Ovary (tissue), 9 donors: ENCODE data around the gene PLEKHM3. TPM values are rescaled to one million over a fixed set of nuclear protein-coding genes. Genes with fewer than 3 reads are reported as not detected.

ENCODE experiments used
- DNase-seq, 5 donors: peaks; one replicate each; pipeline ENCODE4 v3.0.0-alpha.2; 2019 to 2020
- H3K27ac ChIP-seq, 2 donors: fragments of 200-600 bp; one replicate each; pipeline versions ENCODE4 v1.5.1 to v1.8.0; 2019 to 2022
- H3K27me3 ChIP-seq: fragments of 200-600 bp; one replicate; pipeline ENCODE4 v1.8.0; 2022
- H3K36me3 ChIP-seq: fragments of 200-600 bp; sonication (generic); one replicate; pipeline ENCODE4 v1.5.1; 2019
- H3K4me1 ChIP-seq: one replicate; pipeline ENCODE4 v1.8.1; 2013; ENCODE audit warnings: mild to moderate bottlenecking, moderate library complexity; ENCODE audit not compliant: insufficient read depth
- H3K4me3 ChIP-seq: fragments of 200-600 bp; sonication (generic); one replicate; pipeline ENCODE4 v1.5.1; 2017
- H3K9me3 ChIP-seq, 2 donors: fragments of 200-600 bp in 1 of 2; sonication (generic) in 1 of 2; one replicate each; pipeline versions ENCODE4 v1.5.1 to v1.8.1; 2013 to 2019; ENCODE audit warnings: mild to moderate bottlenecking in 1 of 2, moderate library complexity in 1 of 2
- CTCF ChIP-seq, 3 donors: fragments of 450-650 bp in 2 of 3; fragments of 200-600 bp in 1 of 3; IDR thresholded peaks; one replicate each; pipeline versions ENCODE4 v1.5.1 to v1.8.0; 2016 to 2022; ENCODE audit warnings: antibody characterized with exemption in 3 of 3, mild to moderate bottlenecking in 1 of 3
- EP300 ChIP-seq: sonication (generic); formaldehyde crosslinking; IDR thresholded peaks from one replicate; pipeline ENCODE4 v1.6.1; 2017; ENCODE audit warnings: antibody characterized with exemption
- POLR2A ChIP-seq: fragments of 450-650 bp; IDR thresholded peaks from one replicate; pipeline ENCODE4 v1.6.1; 2017; ENCODE audit warnings: antibody characterized with exemption, mild to moderate bottlenecking, moderate library complexity
- WGBS, 3 donors: extraction: QIAGEN DNeasy Blood & Tissue Kit in 1 of 3; methylation state at CpG; one replicate each; pipeline versions ENCODE4 v1.1.5 to v1.1.7; 2013 to 2017; 5-methylcytosine and 5-hydroxymethylcytosine counted together
- intact Hi-C, 4 donors: fragments of 100-400 bp; cut with DNase I; formaldehyde crosslinking; loops; one replicate each; pipeline versions ENCODE4 v1.11.0 to v1.15.1; 2022 to 2023
- polyA plus RNA-seq, 2 donors: library from polyadenylated mRNA; stranded (reverse); fragments of 200-250 nt in 1 of 2; fragments of 350-450 nt in 1 of 2; fragmentation: Illumina TruSeq in 1 of 2; extraction: RNeasy Lipid Tissue Mini Kit (QIAGEN cat#74804) in 1 of 2; gene quantifications; one replicate each; pipeline ENCODE4 v1.2.3, GENCODE V29; 2013 to 2014
- total RNA-seq, 7 donors: library from RNA; depleted of rRNA in 2 of 7; stranded (reverse); fragments of >200 nt in 2 of 7; fragmentation: NEBNext Ultra II Directional in 3 of 7; extraction: Animal tissue kit (Norgen Biotek cat#: 25700) in 3 of 7; gene quantifications; one replicate each; pipeline versions ENCODE4 v1.1.0 to v1.2.4, GENCODE V29; 2016 to 2023
- donor health status: DM: no; HTN: no; CAD: no; lungs with moderate emphysema.
- donor health status: DM: no; HTN: no; CAD: no.
- donor health status: Bipolar disorder and iron deficiency.
- donor health status: DM: yes; HTN: yes; CAD: no.
- donor health status: DM: no; HTN: no; CAD: no.
- donor health status: DM: yes; HTN: yes; CAD: no.

The PLEKHM3 gene
- total and polyA plus RNA-seq, 9 donors: 6.5 to 26.1 (median 14.3) TPM

GRCh38 chr2:207810200-207810788 lies 215.0 kb downstream of the PLEKHM3 start:
- TF ChIP-seq EP300 (no peak), POLR2A (no peak), CTCF (IDR thresholded peaks at IDR 0.05) (no peak)
- H3K36me3 ChIP-seq: no peaks in the 10 kb centered on the region
- no peak overlapping the region for H3K4me3 ChIP-seq
- H3K9me3 ChIP-seq: no peaks in the 10 kb centered on the region
- WGBS, 3 donors: 88 to 97% (median 93%) methylated on average over 4 of the region's 4 CpGs
- intact Hi-C loops: no loop called here
- no peaks in the 10 kb centered on the region for H3K27me3 ChIP-seq
- no peaks in the 10 kb centered on the region for H3K4me1 ChIP-seq
- no peak overlapping the region for H3K27ac ChIP-seq
- no peak for DNase-seq

GRCh38 chr2:207808119-207808518 lies 217.2 kb downstream of the PLEKHM3 start:
- DNase-seq: no peak
- Histone ChIP-seq H3K9me3 (no peaks in the 10 kb centered on the region), H3K4me1 (no peaks in the 10 kb centered on the region), H3K36me3 (no peaks in the 10 kb centered on the region), H3K27me3 (no peaks in the 10 kb centered on the region), H3K27ac (no peak overlapping the region), H3K4me3 (no peak overlapping the region)
- 91 to 98% (median 93%) methylated on average over 6 of the region's 6 CpGs for whole genome bisulfite sequencing, 3 donors
- intact Hi-C loops: no loop called here
- no peak for TF ChIP-seq EP300
- TF ChIP-seq POLR2A: no peak
- no peak for TF ChIP-seq CTCF (IDR thresholded peaks at IDR 0.05)

GRCh38 chr2:207807516-207807915 lies 217.8 kb downstream of the PLEKHM3 start:
- no peaks in the 10 kb centered on the region for H3K9me3 ChIP-seq
- 82 to 88% (median 86%) methylated on average over 5 of the region's 5 CpGs for WGBS, 3 donors
- no peak overlapping the region for H3K4me3 ChIP-seq
- no peaks in the 10 kb centered on the region for H3K36me3 ChIP-seq
- H3K27me3 ChIP-seq: no peaks in the 10 kb centered on the region
- H3K4me1 ChIP-seq: no peaks in the 10 kb centered on the region
- intact Hi-C loops: no loop called here
- no peak for DNase-seq
- TF ChIP-seq POLR2A (no peak), CTCF (IDR thresholded peaks at IDR 0.05) (no peak), EP300 (no peak)
- H3K27ac ChIP-seq: no peak overlapping the region

- intact Hi-C loops: no loop called here
- Histone ChIP-seq H3K36me3 (no peaks in the 10 kb centered on the region), H3K27ac (no peak overlapping the region), H3K4me3 (no peak overlapping the region), H3K27me3 (no peaks in the 10 kb centered on the region), H3K4me1 (no peaks in the 10 kb centered on the region), H3K9me3 (no peaks in the 10 kb centered on the region)
- no peak for DNase-seq
- WGBS, 3 donors: 67 to 76% (median 74%) methylated on average over 5 of the region's 5 CpGs
- no peak for TF ChIP-seq EP300
These were observed 219.6 kb downstream of the PLEKHM3 start for GRCh38 chr2:207805566-207806226.

- no peak for DNase-seq
- no peaks in the 10 kb centered on the region for H3K9me3 ChIP-seq
- no peaks in the 10 kb centered on the region for H3K36me3 ChIP-seq
- intact Hi-C loops: no loop called here
- WGBS, 3 donors: 78 to 80% (median 78%) methylated on average over 6 of the region's 6 CpGs
- H3K27me3 ChIP-seq: no peaks in the 10 kb centered on the region
- H3K4me1 ChIP-seq: no peaks in the 10 kb centered on the region
- no peak overlapping the region for H3K4me3 ChIP-seq
- TF ChIP-seq EP300: no peak
- no peak for TF ChIP-seq CTCF (IDR thresholded peaks at IDR 0.05)
- TF ChIP-seq POLR2A: no peak
- H3K27ac ChIP-seq: no peak overlapping the region
These were observed 222.7 kb downstream of the PLEKHM3 start for GRCh38 chr2:207802650-207803049.
